Astrocyte of the spinal cord (primary cell): ENCODE data around the gene LAMB1.
A peak's percentile ranks its signal among the peaks of the same experiment; 100 is the strongest.

Source experiments
- DNase-seq: peaks from one replicate; pipeline ENCODE4 v3.0.0; 2011; ENCODE audit warnings: low read depth, low spot score
- H3K4me3 ChIP-seq: 2 replicates; pipeline ENCODE4 v1.5.1; 2011; ENCODE audit warnings: low read depth, mild to moderate bottlenecking, low read length, moderate library complexity
- CTCF ChIP-seq: IDR thresholded peaks from 2 replicates; pipeline ENCODE4 v1.5.1; 2012; ENCODE audit warnings: low read depth, mild to moderate bottlenecking, low read length, inconsistent platforms
- in situ Hi-C: cut with HindIII; loops from 2 replicates; pipeline ENCODE4 v1.10.0; 2017; ENCODE audit warnings: low sequenced_read_pairs

Gene LAMB1

GRCh38 chr7:108026116-108026515 lies 23.2 kb upstream of the LAMB1 start:
- DNase-seq: no peak
- no peak overlapping the region for H3K4me3 ChIP-seq
- no peak for TF ChIP-seq CTCF
- in situ Hi-C loops: no loop called here

GRCh38 chr7:108024538-108024937 lies 21.6 kb upstream of the LAMB1 start:
- in situ Hi-C loops: no loop called here
- TF ChIP-seq CTCF: no peak
- no peak overlapping the region for H3K4me3 ChIP-seq
- DNase-seq: no peak

GRCh38 chr7:108020585-108020984 lies 17.6 kb upstream of the LAMB1 start:
- H3K4me3 ChIP-seq: no peak overlapping the region
- DNase-seq: no peak
- in situ Hi-C loops: no loop called here
- TF ChIP-seq CTCF: no peak

GRCh38 chr7:108018668-108019067 lies 15.7 kb upstream of the LAMB1 start:
- DNase-seq: no peak
- TF ChIP-seq CTCF: no peak
- no peak overlapping the region for H3K4me3 ChIP-seq
- in situ Hi-C loops: no loop called here

GRCh38 chr7:108017776-108018151 lies 14.8 kb upstream of the LAMB1 start:
- in situ Hi-C loops: no loop called here
- no peak overlapping the region for H3K4me3 ChIP-seq
- no peak for TF ChIP-seq CTCF
- DNase-seq: no peak

- no peak overlapping the region for H3K4me3 ChIP-seq
- TF ChIP-seq CTCF: peak; percentile 54
- in situ Hi-C loops: no loop called here
- peak; percentile 61 for DNase-seq
These were observed 14.1 kb upstream of the LAMB1 start for GRCh38 chr7:108016841-108017775.
